GM12865 (cell line): Measurements from ENCODE around the gene STAG1.
"Not testable (repeated sequence)": the region's sequence is repeated elsewhere in the genome, so short reads cannot be mapped to it uniquely, and the experiment has no call there.

ENCODE experiments used
- DNase-seq: peaks from one replicate; pipeline ENCODE4 v3.0.0; 2010; ENCODE audit warnings: low read depth
- H3K4me3 ChIP-seq: 2 replicates; pipeline ENCODE4 v1.5.1; 2011; ENCODE audit warnings: mild to moderate bottlenecking, low read depth, low read length, control low read depth
- TF ChIP-seq, protein P1 (sequence below): IDR thresholded peaks from 2 replicates; pipeline ENCODE4 v1.5.1; 2011; ENCODE audit warnings: low read length, control low read depth, low read depth, inconsistent platforms; ENCODE audit not compliant: insufficient read depth; ENCODE audit errors: missing control alignments

STAG1 gene

DNA sequence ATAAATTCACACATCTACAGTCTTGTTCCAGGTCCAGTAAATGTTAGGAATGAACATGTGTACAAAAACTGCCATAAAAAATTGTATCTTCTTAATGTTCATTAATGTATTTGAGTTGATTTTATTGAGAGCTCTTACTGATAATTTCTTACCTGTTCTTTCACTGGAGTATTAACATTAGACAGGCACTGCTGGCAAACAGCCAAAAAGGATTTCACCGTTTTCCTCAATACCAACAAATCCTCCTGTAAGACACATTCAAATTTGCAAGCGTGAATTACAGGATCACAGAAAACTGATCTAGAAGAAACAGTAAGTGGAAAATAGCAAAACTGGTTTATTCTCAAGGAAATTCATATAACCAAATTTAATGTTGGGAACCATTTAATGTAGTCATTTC lies 374.7 kb downstream of the STAG1 start:
- DNase-seq = no peak
- TF ChIP-seq, protein P1, sequence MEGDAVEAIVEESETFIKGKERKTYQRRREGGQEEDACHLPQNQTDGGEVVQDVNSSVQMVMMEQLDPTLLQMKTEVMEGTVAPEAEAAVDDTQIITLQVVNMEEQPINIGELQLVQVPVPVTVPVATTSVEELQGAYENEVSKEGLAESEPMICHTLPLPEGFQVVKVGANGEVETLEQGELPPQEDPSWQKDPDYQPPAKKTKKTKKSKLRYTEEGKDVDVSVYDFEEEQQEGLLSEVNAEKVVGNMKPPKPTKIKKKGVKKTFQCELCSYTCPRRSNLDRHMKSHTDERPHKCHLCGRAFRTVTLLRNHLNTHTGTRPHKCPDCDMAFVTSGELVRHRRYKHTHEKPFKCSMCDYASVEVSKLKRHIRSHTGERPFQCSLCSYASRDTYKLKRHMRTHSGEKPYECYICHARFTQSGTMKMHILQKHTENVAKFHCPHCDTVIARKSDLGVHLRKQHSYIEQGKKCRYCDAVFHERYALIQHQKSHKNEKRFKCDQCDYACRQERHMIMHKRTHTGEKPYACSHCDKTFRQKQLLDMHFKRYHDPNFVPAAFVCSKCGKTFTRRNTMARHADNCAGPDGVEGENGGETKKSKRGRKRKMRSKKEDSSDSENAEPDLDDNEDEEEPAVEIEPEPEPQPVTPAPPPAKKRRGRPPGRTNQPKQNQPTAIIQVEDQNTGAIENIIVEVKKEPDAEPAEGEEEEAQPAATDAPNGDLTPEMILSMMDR = no peak
- no peak overlapping the region for H3K4me3 ChIP-seq

- DNase-seq = not testable (repeated sequence)
Observed at GRCh38 chr3:136375800-136376199, 376.4 kb downstream of the STAG1 start.

DNA sequence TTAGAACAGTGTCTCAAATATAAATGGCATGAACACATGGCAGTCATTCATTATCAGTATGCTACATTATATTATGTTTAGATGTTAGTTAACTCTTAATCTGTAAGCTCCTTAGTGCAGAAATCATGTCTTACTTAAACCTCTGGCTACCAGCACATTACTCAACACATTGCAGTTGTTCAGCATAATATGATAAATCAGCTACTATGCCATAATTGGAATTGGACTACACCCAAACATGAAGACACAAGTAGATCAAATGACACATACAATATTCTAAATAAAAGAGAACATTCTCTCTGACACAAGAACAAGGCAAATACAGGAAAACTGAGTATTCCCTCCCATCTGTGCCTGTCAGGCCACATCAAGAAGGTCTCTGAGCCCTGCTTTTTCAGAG lies 385.9 kb downstream of the STAG1 start:
- TF ChIP-seq, protein P1 = no peak
- no peak for DNase-seq
- no peak overlapping the region for H3K4me3 ChIP-seq

More at GRCh38 chr3:136375800-136376199, 376.4 kb downstream of the STAG1 start:
- not testable (repeated sequence) for H3K4me3 ChIP-seq

GRCh38 chr3:136353461-136353860 lies 398.7 kb downstream of the STAG1 start:
- peak; percentile 64 for DNase-seq
- TF ChIP-seq, protein P1 = no peak
- no peak overlapping the region for H3K4me3 ChIP-seq

DNA sequence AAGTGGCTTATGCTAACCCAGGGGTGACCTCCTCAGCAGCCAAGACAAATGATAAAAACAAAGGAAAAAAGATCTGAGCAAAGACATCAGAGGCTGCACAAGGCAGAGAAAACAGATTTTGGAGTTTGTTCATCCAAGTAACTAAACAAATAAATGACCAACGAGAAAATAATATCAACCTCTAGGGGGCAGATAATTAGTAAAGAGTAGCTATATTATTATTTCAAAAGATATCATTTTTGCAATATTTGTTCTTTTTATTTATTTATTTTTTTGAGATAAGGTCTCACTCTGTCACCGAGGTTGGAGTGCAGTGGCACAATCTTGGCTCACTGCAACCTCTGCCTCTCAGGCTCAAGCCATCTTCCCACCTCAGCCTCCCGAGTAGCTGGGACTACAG lies 400.3 kb downstream of the STAG1 start:
- TF ChIP-seq, protein P1 = no peak
- H3K4me3 ChIP-seq = no peak overlapping the region
- no peak for DNase-seq

DNA sequence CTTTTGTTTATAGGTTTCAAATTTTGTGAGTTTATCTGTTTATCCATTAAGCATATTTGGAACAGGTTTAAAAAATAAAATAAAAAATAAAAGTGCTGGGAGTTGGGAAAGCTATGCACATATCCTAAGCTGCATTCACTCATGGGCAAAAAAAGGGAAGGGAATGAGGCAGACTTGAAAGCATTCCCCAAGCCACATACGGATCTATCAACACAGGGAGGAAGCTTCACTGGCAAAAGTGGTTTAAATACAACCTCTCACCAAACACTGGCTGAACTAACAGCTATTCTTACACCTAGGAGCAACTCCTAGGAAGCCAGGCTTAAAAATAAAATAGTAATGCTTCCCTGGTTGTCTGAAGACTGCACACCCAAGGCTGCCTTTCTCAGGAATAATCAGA lies 400.8 kb downstream of the STAG1 start:
- TF ChIP-seq, protein P1 = no peak
- no peak overlapping the region for H3K4me3 ChIP-seq
- no peak for DNase-seq

DNA sequence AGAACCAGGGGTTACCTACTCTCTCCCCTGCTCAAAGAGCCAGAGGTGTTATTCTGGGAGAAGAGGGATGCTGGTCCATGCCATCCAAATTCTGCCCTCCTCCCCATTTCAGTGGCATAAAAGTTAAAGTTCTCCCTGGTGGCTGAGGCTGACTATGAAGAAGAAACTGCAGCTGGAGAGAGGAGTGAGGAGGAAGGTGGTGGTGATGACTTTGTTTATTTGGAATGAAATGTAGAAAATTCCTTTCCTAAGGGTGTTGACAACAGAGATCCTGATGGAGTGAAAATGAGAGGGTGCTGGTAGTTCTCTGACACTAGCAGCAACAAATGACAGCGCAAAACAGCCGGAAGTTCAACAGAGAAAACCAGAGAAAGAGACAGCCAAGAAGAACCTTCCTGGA lies 401.6 kb downstream of the STAG1 start:
- H3K4me3 ChIP-seq = no peak overlapping the region
- TF ChIP-seq, protein P1 = no peak
- DNase-seq = no peak
